GM20000 (cell line): Measurements from ENCODE around the gene SRRM1.
"Not testable (repeated sequence)": the region's sequence is repeated elsewhere in the genome, so short reads cannot be mapped to it uniquely, and the experiment has no call there.

Source experiments
- DNase-seq: peaks from one replicate; pipeline ENCODE4 v3.0.0; 2012; ENCODE audit warnings: low spot score
- CTCF ChIP-seq: IDR thresholded peaks from 2 replicates; pipeline ENCODE4 v1.5.1; 2012; ENCODE audit warnings: mild to moderate bottlenecking, control low read depth; ENCODE audit errors: extremely low read depth, missing control alignments

The SRRM1 gene

DNA sequence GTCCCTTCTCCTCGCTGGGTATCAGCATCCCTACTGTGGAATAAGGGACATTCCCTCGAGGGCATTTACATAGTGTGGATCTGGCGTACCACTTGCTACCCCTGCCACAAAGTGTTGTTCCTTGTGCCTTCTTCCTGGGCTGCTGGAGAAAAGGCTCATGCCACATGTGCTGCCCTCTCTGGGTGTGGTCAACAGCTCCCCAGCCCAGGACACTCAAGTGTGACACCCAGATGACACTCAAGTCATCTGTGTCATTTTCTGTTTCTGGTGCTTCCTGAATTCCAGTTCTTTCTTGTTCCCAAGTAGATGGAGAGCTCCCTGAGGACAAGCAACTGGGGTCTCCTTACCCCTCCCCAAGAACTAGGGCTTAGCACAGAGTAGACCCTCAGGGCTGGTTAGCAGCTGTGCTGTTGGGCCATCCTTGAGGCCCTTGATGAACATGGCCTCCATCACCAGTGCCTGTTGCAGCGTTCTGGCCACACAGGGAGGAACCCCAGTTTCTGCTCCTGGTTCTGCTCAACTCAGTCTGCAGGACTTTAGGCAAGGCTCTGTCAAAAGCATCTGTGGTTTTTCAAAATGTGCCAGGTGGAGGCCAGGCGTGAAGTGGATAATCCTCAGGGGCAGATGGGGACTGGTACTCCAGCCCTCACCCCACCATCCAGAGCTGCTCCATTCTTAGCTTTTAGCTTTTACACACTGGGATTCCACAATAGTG, 53.1 kb downstream of the SRRM1 start:
- TF ChIP-seq CTCF: no peak
- no peak for DNase-seq

GRCh38 chr1:24696756-24697330, 53.7 kb downstream of the SRRM1 start:
- DNase-seq: no peak
- no peak for TF ChIP-seq CTCF

- DNase-seq: not testable (repeated sequence)
Measured at GRCh38 chr1:24697453-24698001, 54.4 kb downstream of the SRRM1 start.

DNA sequence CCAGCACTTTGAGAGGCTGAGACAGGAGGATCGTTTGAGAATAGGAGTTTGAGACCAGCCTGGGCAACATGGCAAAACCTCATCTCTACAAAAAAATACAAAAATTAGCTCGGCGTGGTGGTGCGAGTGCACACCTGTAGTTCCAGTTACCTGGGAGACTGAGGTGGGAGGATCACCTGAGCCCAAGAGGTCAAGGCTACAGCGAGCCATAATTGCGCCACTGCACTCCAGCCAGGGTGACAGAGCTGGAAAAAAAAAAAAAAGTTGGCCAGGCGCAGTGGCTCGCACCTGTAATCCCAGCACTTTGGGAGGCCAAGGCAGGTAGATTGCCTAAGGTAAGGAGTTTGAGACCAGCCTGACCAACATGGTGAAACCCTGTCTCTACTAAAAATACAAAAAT, 55.2 kb downstream of the SRRM1 start:
- DNase-seq: not testable (repeated sequence)

DNA sequence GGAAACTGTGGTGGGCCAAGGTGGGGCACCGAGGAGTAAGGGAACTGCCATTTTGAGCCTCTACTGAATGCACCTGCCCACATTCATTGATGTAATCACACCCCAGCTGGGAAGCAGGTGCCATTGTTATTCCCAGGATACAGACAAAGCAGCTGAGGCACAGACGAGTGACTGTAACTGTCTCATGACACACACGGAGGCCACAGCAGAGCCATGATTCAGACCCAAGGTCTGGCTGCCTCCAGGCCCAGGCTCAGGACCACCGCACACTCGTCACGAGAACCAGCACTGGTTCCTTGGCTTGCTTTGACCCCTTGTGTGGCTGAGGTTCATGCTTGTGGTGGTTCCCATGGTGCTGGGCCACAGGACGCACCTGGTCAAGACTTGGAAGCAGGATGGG, 56.5 kb downstream of the SRRM1 start:
- no peak for DNase-seq
- TF ChIP-seq CTCF: no peak

DNA sequence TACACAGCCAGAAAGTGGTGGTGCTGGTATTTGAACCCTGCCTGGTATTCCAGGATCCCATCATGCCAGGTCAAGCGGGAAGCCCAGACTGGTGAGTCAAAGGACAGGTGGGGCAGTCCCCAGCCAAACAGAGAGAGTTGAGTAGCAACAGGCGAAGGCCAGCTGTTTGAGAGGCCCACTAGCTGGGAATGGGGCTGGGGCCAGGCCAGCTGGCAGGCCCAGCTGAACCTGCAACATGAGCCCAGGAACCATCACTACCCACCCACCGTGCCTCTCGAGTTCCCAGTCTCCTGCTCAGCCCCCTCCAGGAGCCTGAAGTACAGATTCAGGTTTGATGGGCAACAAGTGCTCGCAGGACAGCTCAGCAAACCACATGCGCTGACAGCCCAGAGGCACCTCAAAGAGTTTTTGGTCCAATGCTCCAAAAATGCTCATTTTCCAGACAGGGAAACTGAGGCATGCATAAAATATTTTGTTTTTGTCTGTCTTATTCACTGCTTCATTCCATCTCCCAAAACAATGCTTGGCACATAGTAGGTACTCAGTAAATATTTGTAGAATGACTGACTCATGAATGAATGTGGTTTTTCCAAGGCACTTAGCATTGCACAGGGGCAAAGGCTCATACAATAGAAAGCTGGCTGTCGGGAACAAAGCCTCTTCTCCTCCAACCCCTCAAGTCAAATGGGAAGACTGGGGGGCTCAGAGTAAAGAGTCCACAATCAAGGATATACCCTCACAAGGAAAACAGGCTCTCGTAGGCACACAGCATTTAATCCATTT, 59.6 kb downstream of the SRRM1 start:
- DNase-seq: no peak
- TF ChIP-seq CTCF: no peak

- DNase-seq: no peak
- TF ChIP-seq CTCF: no peak
Measured at GRCh38 chr1:24704411-24705259, 61.5 kb downstream of the SRRM1 start.
